ENCODE results near the gene ENOSF1. TPM values are rescaled to one million over a fixed set of nuclear protein-coding genes. Genes with fewer than 3 reads are reported as not detected.
A peak's percentile ranks its signal among the peaks of the same experiment; 100 is the strongest.

Gene ENOSF1
- total and polyA plus RNA-seq, 2 of the 4 experiments (the other 2 are of a cell fraction) = 12.2 to 12.6 TPM

- H2AFZ ChIP-seq (replicated peaks; ENCODE audit: low read length, poor library complexity) = no peak overlapping the region
- H2BK20ac ChIP-seq (ENCODE audit: low read depth, low read length) = no peak overlapping the region
- 0 out of 2 replicates have a peak overlapping the region, but pooled peaks have one; percentile 81 for H3K23ac ChIP-seq (ENCODE audit: low read depth, low read length)
- no peak overlapping the region for H3K4me3 ChIP-seq (ENCODE audit: insufficient read depth, low read depth, low read length)
- no peak overlapping the region for H3K14ac ChIP-seq (replicated peaks; ENCODE audit: low read depth, low read length)
- H3K27ac ChIP-seq (ENCODE audit: insufficient read depth, low read length) = no peak overlapping the region
- DNase-seq (no peak), ATAC-seq (ENCODE audit: low read depth) (no peak)
- H3K9me3 ChIP-seq (ENCODE audit: control insufficient read depth, insufficient read depth, low read length) = no peaks in the 10 kb centered on the region
- H3K36me3 ChIP-seq (ENCODE audit: control insufficient read depth, insufficient read depth, low read length) = peaks cover 6% of the 10 kb centered on the region
- no peak overlapping the region for H2BK15ac ChIP-seq (ENCODE audit: low read depth, low read length)
- no TSS peak for BruUV-seq (replicated peaks)
- 0 out of 2 replicates have a peak, but pooled peaks cover 2% of the 10 kb centered on the region for H3K4me1 ChIP-seq (ENCODE audit: control insufficient read depth, insufficient read depth, low read length)
- in situ Hi-C loops (cut with MboI; ENCODE audit: low sequenced_read_pairs) = no loop called here
- intact Hi-C loops (cut with micrococcal nuclease) = loop anchor here (5.0 to 10.0 kb wide), 2 partner anchors 53 to 175 kb away; partner anchors contain the start of gene ENOSF1
- H2AK5ac ChIP-seq (ENCODE audit: low read depth, low read length) = no peak overlapping the region
- H3K9me1 ChIP-seq (ENCODE audit: insufficient read depth, low read length) = peaks cover 6% of the 10 kb centered on the region
- dilution Hi-C loops (cut with HindIII; ENCODE audit: low sequenced_read_pairs, unreplicated experiment) = no loop called here
- H4K91ac ChIP-seq (ENCODE audit: insufficient read depth, low read depth, low read length) = no peak overlapping the region
- POLR2A ChIA-PET (ENCODE audit: unreplicated experiment) = no interaction called here
- 100% methylated on average over 3 of the region's 6 CpGs; no CpG with 5 or more reads in 1 of the 2 experiments for WGBS, 2 experiments (ENCODE audit: extremely low coverage in 2 of 2, insufficient read length in 1 of 2)
- no peak overlapping the region for H2BK120ac ChIP-seq (ENCODE audit: low read depth, low read length)
- H4K5ac ChIP-seq (ENCODE audit: low read depth, low read length) = no peak overlapping the region
- no peak overlapping the region for H3K18ac ChIP-seq (ENCODE audit: low read depth, low read length)
- H2BK5ac ChIP-seq (ENCODE audit: low read depth, low read length, poor library complexity, severe bottlenecking) = no peak overlapping the region
- peaks cover 19 to 33% of the 10 kb centered on the region in 2 experiments for H3K79me1 ChIP-seq (ENCODE audit: low read depth in 1 of 2, low read length in 2 of 2)
- H3K27me3 ChIP-seq (ENCODE audit: control insufficient read depth, insufficient read depth, low read length) = no peaks in the 10 kb centered on the region
- TF ChIP-seq USF2 (IDR thresholded peaks at IDR 0.05; ENCODE audit: low read depth, low read length) (no peak), POLR2A (IDR thresholded peaks at IDR 0.05; ENCODE audit: low read depth, low read length) (no peak), CEBPB (IDR thresholded peaks at IDR 0.05; ENCODE audit: low read depth, low read length) (no peak), SMC3 (IDR thresholded peaks at IDR 0.05; ENCODE audit: low read depth, low read length) (no peak), CTCF (conservative IDR thresholded peaks at IDR 0.05; ENCODE audit: low read depth, low read length) (no peak), FOS (IDR thresholded peaks at IDR 0.05; ENCODE audit: low read depth, low read length) (no peak)
- no peak overlapping the region for H4K8ac ChIP-seq (ENCODE audit: low read depth in 2 of 2, low read length in 2 of 2)
- H3K9ac ChIP-seq (ENCODE audit: low read depth, low read length) = no peak overlapping the region
- CTCF ChIA-PET = no interaction called here
- H4K20me1 ChIP-seq (ENCODE audit: insufficient read depth, low read length) = no peaks in the 10 kb centered on the region
- no peak overlapping the region for H3K4me2 ChIP-seq (ENCODE audit: low read depth, low read length)
- H3K4ac ChIP-seq (ENCODE audit: low read depth, low read length) = 0 out of 2 replicates have a peak overlapping the region, but pooled peaks have one; percentile 78
- H3K56ac ChIP-seq (ENCODE audit: extremely low read depth, insufficient read depth, low read length) = no peak overlapping the region
- no peak overlapping the region for H2AK9ac ChIP-seq (replicated peaks; ENCODE audit: low read depth, low read length, poor library complexity)
Observed at GRCh38 chr18:659597-659996, 52.8 kb downstream of the ENOSF1 start.
